ENCODE data around the gene NF1.

DNA sequence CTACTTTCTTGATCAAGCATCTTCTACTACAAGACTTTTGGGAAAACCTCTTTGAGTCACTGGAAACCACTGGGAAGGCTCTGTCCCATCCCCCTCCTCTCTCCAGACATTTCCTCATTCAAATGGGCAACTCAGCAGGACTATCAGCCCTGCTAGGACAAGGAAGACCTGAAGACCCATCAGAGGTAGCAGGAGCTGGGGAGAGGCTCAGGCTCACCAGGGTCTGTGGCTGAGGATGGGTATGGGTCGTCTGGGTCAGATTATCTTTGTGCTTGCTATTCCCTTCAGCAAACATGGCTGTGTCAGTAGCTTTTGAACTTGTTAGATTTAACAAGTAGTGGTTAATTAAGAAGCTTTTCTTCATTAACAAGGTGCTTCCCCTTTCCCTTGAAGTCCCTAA, 15.0 kb upstream of the NF1 start:
- TF ChIP-seq, protein P1, sequence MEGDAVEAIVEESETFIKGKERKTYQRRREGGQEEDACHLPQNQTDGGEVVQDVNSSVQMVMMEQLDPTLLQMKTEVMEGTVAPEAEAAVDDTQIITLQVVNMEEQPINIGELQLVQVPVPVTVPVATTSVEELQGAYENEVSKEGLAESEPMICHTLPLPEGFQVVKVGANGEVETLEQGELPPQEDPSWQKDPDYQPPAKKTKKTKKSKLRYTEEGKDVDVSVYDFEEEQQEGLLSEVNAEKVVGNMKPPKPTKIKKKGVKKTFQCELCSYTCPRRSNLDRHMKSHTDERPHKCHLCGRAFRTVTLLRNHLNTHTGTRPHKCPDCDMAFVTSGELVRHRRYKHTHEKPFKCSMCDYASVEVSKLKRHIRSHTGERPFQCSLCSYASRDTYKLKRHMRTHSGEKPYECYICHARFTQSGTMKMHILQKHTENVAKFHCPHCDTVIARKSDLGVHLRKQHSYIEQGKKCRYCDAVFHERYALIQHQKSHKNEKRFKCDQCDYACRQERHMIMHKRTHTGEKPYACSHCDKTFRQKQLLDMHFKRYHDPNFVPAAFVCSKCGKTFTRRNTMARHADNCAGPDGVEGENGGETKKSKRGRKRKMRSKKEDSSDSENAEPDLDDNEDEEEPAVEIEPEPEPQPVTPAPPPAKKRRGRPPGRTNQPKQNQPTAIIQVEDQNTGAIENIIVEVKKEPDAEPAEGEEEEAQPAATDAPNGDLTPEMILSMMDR (conservative IDR thresholded peaks at IDR 0.05; ENCODE audit: low read depth, low read length) = no peak
- no peak for TF ChIP-seq EZH2 (IDR thresholded peaks at IDR 0.05; ENCODE audit: low read length, unreplicated experiment)
- no peak for TF ChIP-seq EZH2phosphoT487 (IDR thresholded peaks at IDR 0.05; ENCODE audit: borderline replicate concordance, low read length)

Measured in PC-3 (cell line).